NCI-H2171 treated with DMSO at 0.1 percent for 48 hours (cell line): ENCODE data around the gene GEN1.

Source experiments
- DNase-seq: peaks from one replicate; lab custom pipeline; 2025; lab: John Stamatoyannopoulos, UW

Gene GEN1

GRCh38 chr2:17752892-17753802 is 791 bp upstream of the GEN1 start:
- DNase-seq: peak; percentile 50

- peak; percentile 40 for DNase-seq
Observed at GRCh38 chr2:17754773-17755425, 961 bp downstream of the GEN1 start.

- peak; percentile 45 for DNase-seq
Observed at GRCh38 chr2:17756668-17757067, 2.7 kb downstream of the GEN1 start.

GRCh38 chr2:17757321-17757720 is 3.4 kb downstream of the GEN1 start:
- DNase-seq: no peak

GRCh38 chr2:17758118-17758517 is 4.2 kb downstream of the GEN1 start:
- DNase-seq: no peak

- DNase-seq: no peak
Observed at GRCh38 chr2:17759805-17760204, 5.9 kb downstream of the GEN1 start.

GRCh38 chr2:17762451-17762850 is 8.5 kb downstream of the GEN1 start:
- no peak for DNase-seq

- no peak for DNase-seq
Observed at GRCh38 chr2:17763641-17764333, 9.8 kb downstream of the GEN1 start.

- no peak for DNase-seq
Observed at GRCh38 chr2:17765398-17765797, 11.5 kb downstream of the GEN1 start.

- DNase-seq: no peak
Observed at GRCh38 chr2:17768894-17769293, 15.0 kb downstream of the GEN1 start.

- DNase-seq: no peak
Observed at GRCh38 chr2:17771956-17772355, 18.0 kb downstream of the GEN1 start.

- no peak for DNase-seq
Observed at GRCh38 chr2:17772532-17772931, 18.6 kb downstream of the GEN1 start.

- no peak for DNase-seq
Observed at GRCh38 chr2:17780546-17780945, 26.6 kb downstream of the GEN1 start.

GRCh38 chr2:17781482-17781881 is 27.5 kb downstream of the GEN1 start:
- DNase-seq: no peak

- DNase-seq: no peak
Observed at GRCh38 chr2:17786727-17787126, 32.8 kb downstream of the GEN1 start.

- DNase-seq: peak; percentile 33
Observed at GRCh38 chr2:17788773-17789172, 34.8 kb downstream of the GEN1 start.

- no peak for DNase-seq
Observed at GRCh38 chr2:17790536-17790935, 36.6 kb downstream of the GEN1 start.

GRCh38 chr2:17791121-17791816 is 37.3 kb downstream of the GEN1 start:
- peak; percentile 70 for DNase-seq

GRCh38 chr2:17791817-17792130 is 37.8 kb downstream of the GEN1 start:
- DNase-seq: no peak

- no peak for DNase-seq
Observed at GRCh38 chr2:17792515-17792914, 38.6 kb downstream of the GEN1 start.

GRCh38 chr2:17793296-17793695 is 39.4 kb downstream of the GEN1 start:
- peak; percentile 86 for DNase-seq

GRCh38 chr2:17793803-17794354 is 39.9 kb downstream of the GEN1 start:
- DNase-seq: no peak
